K562 (cell line): ENCODE results near the gene ABCA1. TPM values are rescaled to one million over a fixed set of nuclear protein-coding genes. Genes with fewer than 3 reads are reported as not detected.

Source experiments
- ATAC-seq: fragments of 200-7000 bp; cut with Tn5 transposase; 3 replicates; pipeline ENCODE4 v1.9.1; 2020; ENCODE audit warnings: moderate library complexity
- BruUV-seq: library from RNA; stranded (reverse); fragments of 400-500 nt; replicated peaks from 2 replicates; lab custom pipeline; 2021; lab: Mats Ljungman, UMichigan
- CTCF ChIA-PET: fragments of 300-600 bp; formaldehyde crosslinking; extraction: SDS; loops from one replicate; lab custom pipeline; 2021; ENCODE audit warnings: low intra/inter-chr PET ratio; lab: Yijun Ruan, JAX
- POLR2A ChIA-PET: fragments of 300-600, 350-650 bp; sonication (Branson Sonifier 250); formaldehyde crosslinking; extraction: SDS; loops from one replicate; lab custom pipeline; 2021; ENCODE audit warnings: antibody characterized with exemption, inconsistent platforms; lab: Yijun Ruan, JAX
- DNase-seq, 4 experiments: peaks; one replicate each; pipeline versions ENCODE4 v3.0.0 to v3.0.0-alpha.2; 2011 to 2018; ENCODE audit warnings: low spot score in 3 of 4, mixed read lengths in 3 of 4; ENCODE audit errors: extremely low read depth in 1 of 4
- FAIRE-seq: peaks from 2 replicates; lab custom pipeline; 2011; peaks lifted over from hg19 to GRCh38; lab: Jason Lieb, UNC
- H2AFZ ChIP-seq: 2 replicates; pipeline ENCODE4 v1.6.0; 2011; ENCODE audit warnings: low read depth, low read length, control low read depth, inconsistent platforms
- H3K27ac ChIP-seq: fragments of 200-600 bp; 3 replicates; pipeline ENCODE4 v1.8.0; 2011; ENCODE audit warnings: low read depth, mild to moderate bottlenecking, control low read depth, inconsistent platforms, low read length, moderate library complexity, mixed read lengths; ENCODE audit errors: extremely low read depth
- H3K27me3 ChIP-seq, 2 experiments: fragments of 300-600 bp in 1 of 2; 2 replicates in 1 of 2; 3 replicates in 1 of 2; pipeline versions ENCODE4 v1.6.0 to v1.8.0; 2011; ENCODE audit warnings: inconsistent platforms in 2 of 2, low read length in 2 of 2, mild to moderate bottlenecking in 1 of 2, mixed read lengths in 1 of 2, moderate library complexity in 1 of 2; ENCODE audit not compliant: control insufficient read depth in 2 of 2, insufficient read depth in 2 of 2
- H3K36me3 ChIP-seq: fragments of 300-600 bp; 3 replicates; pipeline ENCODE4 v1.8.0; 2011; ENCODE audit warnings: mild to moderate bottlenecking, low read length, inconsistent platforms; ENCODE audit not compliant: control insufficient read depth, insufficient read depth
- H3K4me1 ChIP-seq, 2 experiments: fragments of 200-600 bp in 1 of 2; replicated peaks in 1 of 2; 2 replicates in 1 of 2; 3 replicates in 1 of 2; pipeline versions ENCODE4 v1.5.1 to v1.8.0; 2011; ENCODE audit warnings: inconsistent platforms in 2 of 2, low read length in 2 of 2, mild to moderate bottlenecking in 1 of 2, mixed read lengths in 1 of 2, moderate library complexity in 1 of 2; ENCODE audit not compliant: control insufficient read depth in 2 of 2, insufficient read depth in 2 of 2
- H3K4me2 ChIP-seq: 2 replicates; pipeline ENCODE4 v1.6.1; 2011; ENCODE audit warnings: low read length, control low read depth, inconsistent platforms, mixed read lengths; ENCODE audit not compliant: insufficient read depth
- H3K4me3 ChIP-seq: fragments of 200-600 bp; sonication (generic), shearing (Covaris generic); 2 replicates; pipeline ENCODE4 v1.5.1; 2016; ENCODE audit warnings: control low read depth, inconsistent platforms
- H3K79me2 ChIP-seq: fragments of 200-600 bp; 3 replicates; pipeline ENCODE4 v1.8.0; 2011; ENCODE audit warnings: low read length, inconsistent platforms; ENCODE audit not compliant: control insufficient read depth, insufficient read depth
- H3K9ac ChIP-seq, 2 experiments: 2 replicates each; pipeline versions ENCODE4 v1.6.0 to v1.6.1; 2011; ENCODE audit warnings: low read depth in 2 of 2, low read length in 2 of 2, control low read depth in 1 of 2, inconsistent platforms in 1 of 2, mild to moderate bottlenecking in 1 of 2, mixed read lengths in 1 of 2; ENCODE audit not compliant: insufficient read depth in 1 of 2
- H3K9me1 ChIP-seq: one replicate; pipeline ENCODE4 v1.6.0; 2011; ENCODE audit warnings: inconsistent platforms, mild to moderate bottlenecking, low read length, moderate library complexity; ENCODE audit not compliant: control insufficient read depth, insufficient read depth
- H3K9me3 ChIP-seq: replicated peaks from 2 replicates; pipeline ENCODE4 v1.5.1; 2011; ENCODE audit warnings: low read depth, low read length, inconsistent platforms; ENCODE audit not compliant: control insufficient read depth, insufficient read depth
- H4K20me1 ChIP-seq: replicated peaks from 2 replicates; pipeline ENCODE4 v1.6.1; 2011; ENCODE audit warnings: low read length, inconsistent platforms, mixed read lengths; ENCODE audit not compliant: control insufficient read depth, insufficient read depth
- ARHGAP35 ChIP-seq: fragments of 450-650 bp; IDR thresholded peaks from 2 replicates; pipeline ENCODE4 v1.6.1; 2018; ENCODE audit not compliant: partially characterized antibody
- LCOR ChIP-seq: sonication (generic); formaldehyde crosslinking; IDR thresholded peaks from 2 replicates; pipeline ENCODE4 v1.8.0; 2022; ENCODE audit warnings: mild to moderate bottlenecking, missing genetic modification reagents
- MEF2A ChIP-seq: IDR thresholded peaks from 2 replicates; pipeline ENCODE4 v1.6.1; 2011; ENCODE audit warnings: low read depth, mild to moderate bottlenecking, low read length, moderate library complexity; ENCODE audit not compliant: control insufficient read depth
- ZKSCAN8 ChIP-seq: fragments of 200-800 bp; sonication (Bioruptor generic); IDR thresholded peaks from 2 replicates; pipeline ENCODE4 v1.6.1; 2016; ENCODE audit warnings: missing genetic modification characterization, missing compliant biosample characterization
- WGBS: fragments of 100-300 bp; shearing (Covaris generic); methylation state at CpG from one replicate; pipeline ENCODE4 v1.1.6; 2016; ENCODE audit warnings: low coverage, mixed read lengths; ENCODE audit not compliant: insufficient coverage; ENCODE audit errors: missing lambda C conversion rate; 5-methylcytosine and 5-hydroxymethylcytosine counted together
- in situ Hi-C: fragments of 300-500 bp; cut with MboI; formaldehyde crosslinking; loops from 4 replicates; pipeline ENCODE4 v1.15.0; 2018; ENCODE audit warnings: inconsistent platforms, mixed read lengths
- intact Hi-C: fragments of 100-400 bp; cut with micrococcal nuclease; formaldehyde crosslinking; loops from 2 replicates; pipeline ENCODE4 v1.14.2; 2022
- polyA plus RNA-seq, 8 experiments: library from polyadenylated mRNA; depleted of rRNA in 4 of 8; stranded (reverse) in 5 of 8; unstranded in 3 of 8; fragments of >200 nt; fragmentation: Nextera tagmentation in 2 of 8; fragmentation: Illumina TruSeq in 1 of 8; extraction: Ambion mirVana in 2 of 8; extraction: Trizol in 1 of 8; gene quantifications; 2 replicates each; pipeline versions ENCODE4 v1.2.1 to v1.2.3, GENCODE V29; 2011 to 2014; ENCODE audit warnings: inconsistent platforms in 1 of 8, missing spikeins in 1 of 8
- total RNA-seq, 7 experiments: library from RNA; depleted of rRNA in 6 of 7; stranded (reverse); fragments of >200 nt in 6 of 7; fragmentation: Illumina TruSeq in 2 of 7; extraction: Trizol in 2 of 7; gene quantifications; 2 replicates each; pipeline versions ENCODE4 v1.2.1 to v1.2.3, GENCODE V29; 2011 to 2021; ENCODE audit warnings: low replicate concordance in 1 of 7
- TF ChIP-seq, protein P1 (sequence below): sonication (generic); formaldehyde crosslinking; IDR thresholded peaks from 2 replicates; pipeline ENCODE4 v1.8.0; 2022; ENCODE audit warnings: mild to moderate bottlenecking, missing genetic modification reagents
- TF ChIP-seq, protein P2 (sequence below): fragments of 250-450 bp; sonication (Bioruptor Pico); IDR thresholded peaks from 2 replicates; pipeline ENCODE4 v1.8.0; 2021; ENCODE audit warnings: moderate library complexity, mild to moderate bottlenecking, inconsistent platforms
- TF ChIP-seq, protein P3 (sequence below): fragments of 450-650 bp; IDR thresholded peaks from 2 replicates; pipeline ENCODE4 v1.6.1; 2016; ENCODE audit warnings: low read depth, mild to moderate bottlenecking, moderate library complexity

ABCA1 gene
- total and polyA plus RNA-seq, 9 of the 15 experiments (the other 6 are each of a cell fraction or from before 2014, with no cell fraction given): under 0.01 to 0.18 (median 0.02) TPM; not detected in 5

DNA sequence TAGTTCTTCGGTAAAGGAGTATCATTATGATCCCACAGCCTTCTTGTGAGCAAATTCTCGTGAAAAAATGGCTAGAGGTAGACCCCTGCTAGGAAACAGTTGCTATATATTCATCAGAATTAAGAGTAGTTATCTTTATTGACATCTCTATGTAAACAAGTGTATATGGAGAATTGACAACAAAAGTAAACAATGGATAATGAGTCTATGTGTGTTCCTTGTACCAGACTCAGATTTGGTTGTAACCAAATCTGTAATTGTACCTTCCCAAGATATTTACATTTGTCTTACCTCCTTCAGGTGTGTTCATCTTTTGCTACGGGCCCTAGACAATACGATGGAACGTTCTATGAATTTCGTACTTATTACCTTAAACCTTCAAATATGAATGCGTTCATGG is 161.9 kb downstream of the ABCA1 start:
- ChIA-PET POLR2A (no interaction called here), CTCF (no interaction called here)
- Histone ChIP-seq H3K79me2 (peaks cover 3% of the 10 kb centered on the region; the same call in 1 of the 3 replicates), H3K9me1 (no peaks in the 10 kb centered on the region), H3K9ac (no peak overlapping the region), H3K4me1 (peaks cover 4 to 11% of the 10 kb centered on the region in 2 experiments; a peak in 4 of 5 replicates), H3K4me2 (no peak overlapping the region), H3K36me3 (no peaks in the 10 kb centered on the region), H3K9me3 (no peaks in the 10 kb centered on the region), H3K27ac (no peak overlapping the region), H2AFZ (no peak overlapping the region), H3K4me3 (no peak overlapping the region), H4K20me1 (no peaks in the 10 kb centered on the region), H3K27me3 (no peaks in the 10 kb centered on the region)
- 92% methylated on average over 7 of the region's 7 CpGs for WGBS
- BruUV-seq: no TSS peak
- no peak for TF ChIP-seq ZKSCAN8 (CRISPR knock-in tag)
- no peak for TF ChIP-seq LCOR (CRISPR knock-in tag)
- TF ChIP-seq, protein P1, sequence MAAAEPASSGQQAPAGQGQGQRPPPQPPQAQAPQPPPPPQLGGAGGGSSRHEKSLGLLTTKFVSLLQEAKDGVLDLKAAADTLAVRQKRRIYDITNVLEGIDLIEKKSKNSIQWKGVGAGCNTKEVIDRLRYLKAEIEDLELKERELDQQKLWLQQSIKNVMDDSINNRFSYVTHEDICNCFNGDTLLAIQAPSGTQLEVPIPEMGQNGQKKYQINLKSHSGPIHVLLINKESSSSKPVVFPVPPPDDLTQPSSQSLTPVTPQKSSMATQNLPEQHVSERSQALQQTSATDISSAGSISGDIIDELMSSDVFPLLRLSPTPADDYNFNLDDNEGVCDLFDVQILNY: no peak
- TF ChIP-seq, protein P2, sequence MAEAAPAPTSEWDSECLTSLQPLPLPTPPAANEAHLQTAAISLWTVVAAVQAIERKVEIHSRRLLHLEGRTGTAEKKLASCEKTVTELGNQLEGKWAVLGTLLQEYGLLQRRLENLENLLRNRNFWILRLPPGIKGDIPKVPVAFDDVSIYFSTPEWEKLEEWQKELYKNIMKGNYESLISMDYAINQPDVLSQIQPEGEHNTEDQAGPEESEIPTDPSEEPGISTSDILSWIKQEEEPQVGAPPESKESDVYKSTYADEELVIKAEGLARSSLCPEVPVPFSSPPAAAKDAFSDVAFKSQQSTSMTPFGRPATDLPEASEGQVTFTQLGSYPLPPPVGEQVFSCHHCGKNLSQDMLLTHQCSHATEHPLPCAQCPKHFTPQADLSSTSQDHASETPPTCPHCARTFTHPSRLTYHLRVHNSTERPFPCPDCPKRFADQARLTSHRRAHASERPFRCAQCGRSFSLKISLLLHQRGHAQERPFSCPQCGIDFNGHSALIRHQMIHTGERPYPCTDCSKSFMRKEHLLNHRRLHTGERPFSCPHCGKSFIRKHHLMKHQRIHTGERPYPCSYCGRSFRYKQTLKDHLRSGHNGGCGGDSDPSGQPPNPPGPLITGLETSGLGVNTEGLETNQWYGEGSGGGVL (CRISPR knock-in tag): no peak
- TF ChIP-seq ARHGAP35: no peak
- no peak for TF ChIP-seq MEF2A
- TF ChIP-seq, protein P3, sequence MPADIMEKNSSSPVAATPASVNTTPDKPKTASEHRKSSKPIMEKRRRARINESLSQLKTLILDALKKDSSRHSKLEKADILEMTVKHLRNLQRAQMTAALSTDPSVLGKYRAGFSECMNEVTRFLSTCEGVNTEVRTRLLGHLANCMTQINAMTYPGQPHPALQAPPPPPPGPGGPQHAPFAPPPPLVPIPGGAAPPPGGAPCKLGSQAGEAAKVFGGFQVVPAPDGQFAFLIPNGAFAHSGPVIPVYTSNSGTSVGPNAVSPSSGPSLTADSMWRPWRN: no peak
- no peak for FAIRE-seq
- ATAC-seq: no peak
- intact Hi-C loops (loop anchor here (5.0 kb wide), 1 partner anchor 674 kb away; the partner anchor contains the start of gene SMC2), in situ Hi-C loops (no loop called here)
- no peak for DNase-seq
